GM18505 (cell line): ENCODE data around the gene BTBD19.

ENCODE experiments used
- ATAC-seq: cut with Tn5 transposase; IDR thresholded peaks from one replicate; pipeline ENCODE4 v1.9.1; 2021; ENCODE audit not compliant: unreplicated experiment
- POLR2A ChIP-seq: IDR thresholded peaks from 4 replicates; pipeline ENCODE4 v1.6.1; 2011; ENCODE audit warnings: borderline replicate concordance; ENCODE audit not compliant: insufficient read depth, insufficient read length; ENCODE audit errors: extremely low read depth

The BTBD19 gene

GRCh38 chr1:44857446-44857845, 49.1 kb downstream of the BTBD19 start:
- ATAC-seq, result no peak

GRCh38 chr1:44860331-44860730, 52.0 kb downstream of the BTBD19 start:
- no peak for TF ChIP-seq POLR2A
- no peak for ATAC-seq

More at GRCh38 chr1:44857446-44857845, 49.1 kb downstream of the BTBD19 start:
- no peak for TF ChIP-seq POLR2A

GRCh38 chr1:44860891-44861425, 52.6 kb downstream of the BTBD19 start:
- ATAC-seq, result no peak
- no peak for TF ChIP-seq POLR2A

GRCh38 chr1:44862829-44863401, 54.6 kb downstream of the BTBD19 start:
- no peak for ATAC-seq

More at GRCh38 chr1:44862829-44863401, 54.6 kb downstream of the BTBD19 start:
- TF ChIP-seq POLR2A, result no peak
